ENCODE data around the gene ACBD3. TPM values are rescaled to one million over a fixed set of nuclear protein-coding genes. Genes with fewer than 3 reads are reported as not detected.

ACBD3 gene
- total RNA-seq, 5 donors from 2014 or later (not counting 1 experiment from before 2014, with no cell fraction given): 21.7 to 26.2 (median 22.5) TPM

DNA sequence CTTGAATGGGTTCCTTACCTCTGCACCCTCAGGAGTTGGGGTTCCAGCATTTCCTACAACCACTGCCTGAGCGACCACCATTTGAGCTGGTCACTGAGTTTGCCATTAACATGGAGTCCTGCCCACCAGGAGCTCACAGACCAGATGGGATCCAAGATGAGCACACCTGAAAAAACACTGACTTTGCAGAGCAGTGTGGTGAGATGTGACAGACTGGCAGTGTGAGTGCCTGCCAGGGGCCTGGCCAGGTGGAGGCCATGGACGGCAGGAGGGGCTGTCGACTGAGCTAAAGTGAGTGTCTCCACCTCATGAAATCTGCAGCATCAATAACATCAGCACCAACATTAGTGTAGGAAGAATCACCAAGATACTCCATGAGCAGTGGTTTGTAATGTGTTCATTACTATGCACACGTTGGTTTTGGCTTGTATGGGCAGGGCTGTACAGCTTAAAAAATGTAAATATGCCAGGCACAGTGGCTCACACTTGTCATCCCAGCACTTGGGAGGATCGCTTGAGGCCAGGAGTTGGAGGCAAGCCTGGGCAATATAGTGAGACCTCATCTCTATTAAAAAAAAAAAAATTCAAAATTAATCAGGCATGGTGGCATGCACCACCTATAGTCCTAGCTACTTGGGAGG, 24.8 kb upstream of the ACBD3 start:
- Histone ChIP-seq H3K4me3 (ENCODE audit: control insufficient read depth in 1 of 2, extremely low read depth in 1 of 2, low read length in 1 of 2) (no peak overlapping the region), H3K27me3 (replicated peaks in 1 of 2; ENCODE audit: control insufficient read depth in 2 of 2, extremely low read depth in 1 of 2, insufficient read depth in 2 of 2, low read length in 1 of 2) (no peaks in the 10 kb centered on the region), H3K27ac (ENCODE audit: low read length) (no peak overlapping the region), H3K9me3 (no peaks in the 10 kb centered on the region), H3K36me3 (ENCODE audit: control insufficient read depth in 2 of 2, extremely low read depth in 1 of 2, insufficient read depth in 1 of 2, low read length in 1 of 2) (no peaks in the 10 kb centered on the region), H3K4me1 (ENCODE audit: control insufficient read depth in 1 of 2, extremely low read depth in 1 of 2, insufficient read depth in 2 of 2, low read length in 2 of 2) (no peaks in the 10 kb centered on the region)
- Mint-ChIP-seq H3K4me3 (no peak overlapping the region), H3K27ac (no peak overlapping the region), H3K36me3 (no peaks in the 10 kb centered on the region), H3K27me3 (no peaks in the 10 kb centered on the region), H3K9me3 (no peaks in the 10 kb centered on the region), H3K4me1 (no peaks in the 10 kb centered on the region)
- POLR2A ChIA-PET: interaction anchor here in 1 of 2 donors (0.7 kb wide), 1 partner anchor 713 kb away, joined by 3 read pairs; no protein-coding TSS in a partner anchor
- ATAC-seq (replicated peaks in 1 of 4): no peak
- CTCF ChIA-PET: interaction anchor here in 1 of 2 donors (0.5 kb wide), 1 partner anchor 225 kb away, joined by 4 read pairs; no protein-coding TSS in a partner anchor
- WGBS (ENCODE audit: insufficient coverage): 67% methylated on average over 1 of the region's 5 CpGs
- DNase-seq: no peak

DNA sequence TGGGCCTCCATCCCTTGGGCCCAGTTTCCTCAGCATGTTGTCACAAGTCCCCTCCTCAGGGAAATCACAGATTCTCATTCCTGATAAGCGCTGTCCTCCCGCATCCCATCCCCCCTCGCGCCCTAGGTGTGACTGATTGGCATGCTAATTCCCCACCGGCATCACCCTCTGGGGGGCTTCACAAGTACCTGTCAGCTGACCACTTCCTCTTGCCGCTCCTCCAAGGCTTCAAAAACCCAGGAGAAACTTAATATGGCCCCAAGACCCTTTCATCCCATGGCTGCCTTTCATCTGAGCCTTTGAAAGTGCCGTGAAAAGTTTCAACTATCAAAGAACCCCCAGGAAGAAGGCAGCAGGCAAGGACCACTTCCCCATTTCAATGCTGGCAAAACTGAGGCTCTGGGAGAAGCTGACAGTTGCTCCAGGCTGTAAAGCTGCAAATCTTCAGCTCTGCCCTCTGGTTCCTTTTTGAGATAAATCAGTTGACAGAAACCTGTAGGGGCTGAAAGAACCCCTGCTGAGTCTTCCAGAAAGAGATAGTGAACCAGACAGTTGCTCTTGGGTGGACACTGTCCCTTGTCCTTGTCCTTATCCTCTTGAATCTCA, 24.1 kb upstream of the ACBD3 start:
- no peak overlapping the region for H3K4me3 Mint-ChIP-seq
- no peaks in the 10 kb centered on the region for H3K27me3 Mint-ChIP-seq
- Histone ChIP-seq H3K27me3 (replicated peaks in 1 of 2; ENCODE audit: control insufficient read depth in 2 of 2, extremely low read depth in 1 of 2, insufficient read depth in 2 of 2, low read length in 1 of 2) (no peaks in the 10 kb centered on the region), H3K4me3 (ENCODE audit: control insufficient read depth in 1 of 2, extremely low read depth in 1 of 2, low read length in 1 of 2) (no peak overlapping the region), H3K36me3 (ENCODE audit: control insufficient read depth in 2 of 2, extremely low read depth in 1 of 2, insufficient read depth in 1 of 2, low read length in 1 of 2) (no peaks in the 10 kb centered on the region), H3K4me1 (ENCODE audit: control insufficient read depth in 1 of 2, extremely low read depth in 1 of 2, insufficient read depth in 2 of 2, low read length in 2 of 2) (no peaks in the 10 kb centered on the region), H3K27ac (ENCODE audit: low read length) (no peak overlapping the region), H3K9me3 (no peaks in the 10 kb centered on the region)
- DNase-seq (no peak), ATAC-seq (replicated peaks in 1 of 4) (no peak)
- no peaks in the 10 kb centered on the region for H3K9me3 Mint-ChIP-seq
- WGBS (ENCODE audit: insufficient coverage): 77% methylated on average over 7 of the region's 7 CpGs
- ChIA-PET CTCF (no interaction called here), POLR2A (no interaction called here)
- no peaks in the 10 kb centered on the region for H3K36me3 Mint-ChIP-seq
- no peaks in the 10 kb centered on the region for H3K4me1 Mint-ChIP-seq
- no peak overlapping the region for H3K27ac Mint-ChIP-seq

DNA sequence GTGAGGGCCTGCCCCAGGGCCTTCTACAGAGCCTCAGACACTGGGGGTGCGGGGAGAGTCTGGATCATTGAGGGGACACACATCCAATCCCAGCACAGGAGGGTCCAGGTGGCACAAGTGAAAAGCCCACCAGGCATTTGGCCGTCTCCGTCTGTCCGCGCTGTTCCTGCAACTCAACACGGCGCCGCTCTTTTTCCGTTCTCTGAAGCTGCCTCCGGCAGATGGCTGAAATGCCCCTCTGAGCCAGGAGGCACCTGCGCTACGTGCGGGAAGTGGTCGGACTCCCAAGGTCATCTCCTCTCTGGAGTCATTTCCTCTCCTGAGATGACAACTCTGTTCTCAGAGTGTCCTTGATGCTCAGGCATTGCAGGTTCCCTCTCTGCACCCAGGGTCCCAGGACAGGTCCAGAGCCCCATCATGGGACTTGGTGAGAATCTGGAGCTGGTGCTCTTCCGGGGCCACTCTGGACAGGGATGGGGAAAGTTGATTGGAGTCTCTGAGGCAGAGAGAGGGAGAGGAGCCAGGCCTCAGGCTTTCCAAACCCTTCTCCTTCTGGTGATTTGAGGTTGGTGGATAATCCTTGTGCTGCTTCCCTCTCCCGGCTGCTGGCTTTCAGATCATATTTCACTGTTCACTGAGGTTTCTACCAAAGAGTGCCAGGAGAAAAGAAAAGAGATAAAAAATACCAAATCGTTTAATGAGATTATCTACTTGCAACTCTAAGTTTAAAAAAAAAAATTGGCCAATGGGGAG, 22.9 kb upstream of the ACBD3 start:
- H3K4me3 ChIP-seq (ENCODE audit: control insufficient read depth in 1 of 2, extremely low read depth in 1 of 2, low read length in 1 of 2): no peak overlapping the region
- POLR2A ChIA-PET: no interaction called here
- Mint-ChIP-seq H3K36me3 (no peaks in the 10 kb centered on the region), H3K27ac (no peak overlapping the region), H3K4me1 (no peaks in the 10 kb centered on the region), H3K27me3 (no peaks in the 10 kb centered on the region), H3K4me3 (no peak overlapping the region), H3K9me3 (no peaks in the 10 kb centered on the region)
- no peaks in the 10 kb centered on the region for H3K36me3 ChIP-seq (ENCODE audit: control insufficient read depth in 2 of 2, extremely low read depth in 1 of 2, insufficient read depth in 1 of 2, low read length in 1 of 2)
- no peak for ATAC-seq (replicated peaks in 1 of 4)
- H3K27ac ChIP-seq (ENCODE audit: low read length): no peak overlapping the region
- no peak for DNase-seq
- CTCF ChIA-PET: no interaction called here
- H3K9me3 ChIP-seq: no peaks in the 10 kb centered on the region
- WGBS (ENCODE audit: insufficient coverage): 91% methylated on average over 10 of the region's 17 CpGs
- H3K4me1 ChIP-seq (ENCODE audit: control insufficient read depth in 1 of 2, extremely low read depth in 1 of 2, insufficient read depth in 2 of 2, low read length in 2 of 2): no peaks in the 10 kb centered on the region
- peaks cover 0 to 6% of the 10 kb centered on the region in 2 experiments for H3K27me3 ChIP-seq (replicated peaks in 1 of 2; ENCODE audit: control insufficient read depth in 2 of 2, extremely low read depth in 1 of 2, insufficient read depth in 2 of 2, low read length in 1 of 2)

DNA sequence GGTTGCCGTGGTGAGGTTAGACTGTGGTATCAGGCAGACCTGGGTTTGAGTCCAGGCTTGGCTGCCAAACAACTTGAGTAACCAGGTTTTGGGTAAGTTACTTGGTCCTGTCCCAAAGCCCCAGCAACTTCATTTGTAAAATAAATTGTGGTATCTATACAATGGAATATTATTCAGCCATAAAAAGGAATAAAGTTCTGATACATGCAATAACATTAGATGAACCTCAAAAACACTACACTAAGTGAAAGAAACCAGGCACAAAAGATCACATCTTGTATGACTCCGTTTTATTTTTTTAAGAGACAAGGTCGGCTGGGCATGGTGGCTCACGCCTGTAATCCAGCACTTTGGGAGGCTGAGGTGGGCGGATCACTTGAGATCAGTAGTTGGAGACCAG, 20.5 kb upstream of the ACBD3 start:
- POLR2A ChIA-PET: no interaction called here
- Histone ChIP-seq H3K4me1 (ENCODE audit: control insufficient read depth in 1 of 2, extremely low read depth in 1 of 2, insufficient read depth in 2 of 2, low read length in 2 of 2) (no peaks in the 10 kb centered on the region), H3K36me3 (ENCODE audit: control insufficient read depth in 2 of 2, extremely low read depth in 1 of 2, insufficient read depth in 1 of 2, low read length in 1 of 2) (no peaks in the 10 kb centered on the region), H3K27ac (ENCODE audit: low read length) (no peak overlapping the region), H3K4me3 (ENCODE audit: control insufficient read depth in 1 of 2, extremely low read depth in 1 of 2, low read length in 1 of 2) (no peak overlapping the region), H3K9me3 (no peaks in the 10 kb centered on the region), H3K27me3 (replicated peaks in 1 of 2; ENCODE audit: control insufficient read depth in 2 of 2, extremely low read depth in 1 of 2, insufficient read depth in 2 of 2, low read length in 1 of 2) (peaks cover 0 to 6% of the 10 kb centered on the region in 2 experiments)
- CTCF ChIA-PET: interaction anchor here in 1 of 2 donors (0.6 kb wide), 1 partner anchor 9 kb away, joined by 4 read pairs; no protein-coding TSS in a partner anchor
- no peaks in the 10 kb centered on the region for H3K36me3 Mint-ChIP-seq
- H3K27me3 Mint-ChIP-seq: peaks cover 4 to 7% of the 10 kb centered on the region in 2 donors
- H3K4me1 Mint-ChIP-seq: no peaks in the 10 kb centered on the region
- ATAC-seq (replicated peaks in 1 of 4): no peak
- no peaks in the 10 kb centered on the region for H3K9me3 Mint-ChIP-seq
- DNase-seq: no peak
- H3K27ac Mint-ChIP-seq: no peak overlapping the region
- 83% methylated on average over 1 of the region's 5 CpGs for WGBS (ENCODE audit: insufficient coverage)
- H3K4me3 Mint-ChIP-seq: no peak overlapping the region

DNA sequence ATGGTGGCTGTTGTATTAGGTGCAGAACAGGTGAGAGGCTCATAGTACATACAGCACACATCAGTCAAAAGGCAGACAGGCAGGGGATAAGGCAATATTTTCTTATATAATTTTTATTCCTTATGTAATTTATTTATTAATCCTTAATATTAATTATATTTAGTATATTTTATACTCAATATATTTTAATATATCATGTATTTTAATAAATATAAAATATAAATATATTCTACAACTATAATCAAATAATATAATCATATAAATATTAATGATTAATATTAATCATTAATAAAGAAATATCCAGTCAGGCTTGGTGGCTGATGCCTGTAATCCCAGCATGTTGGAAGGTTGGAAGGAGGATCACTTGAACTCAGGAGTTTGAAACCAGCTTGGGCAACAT, 17.7 kb upstream of the ACBD3 start:
- Histone ChIP-seq H3K4me1 (ENCODE audit: control insufficient read depth in 1 of 2, extremely low read depth in 1 of 2, insufficient read depth in 2 of 2, low read length in 2 of 2) (no peaks in the 10 kb centered on the region), H3K4me3 (ENCODE audit: control insufficient read depth in 1 of 2, extremely low read depth in 1 of 2, low read length in 1 of 2) (no peak overlapping the region), H3K27ac (ENCODE audit: low read length) (no peak overlapping the region), H3K27me3 (replicated peaks in 1 of 2; ENCODE audit: control insufficient read depth in 2 of 2, extremely low read depth in 1 of 2, insufficient read depth in 2 of 2, low read length in 1 of 2) (peaks cover 0 to 6% of the 10 kb centered on the region in 2 experiments), H3K9me3 (no peaks in the 10 kb centered on the region), H3K36me3 (ENCODE audit: control insufficient read depth in 2 of 2, extremely low read depth in 1 of 2, insufficient read depth in 1 of 2, low read length in 1 of 2) (no peaks in the 10 kb centered on the region)
- Mint-ChIP-seq H3K36me3 (no peaks in the 10 kb centered on the region), H3K9me3 (no peaks in the 10 kb centered on the region), H3K27ac (no peak overlapping the region), H3K4me3 (no peak overlapping the region), H3K4me1 (no peaks in the 10 kb centered on the region), H3K27me3 (peaks cover 4 to 15% of the 10 kb centered on the region in 2 donors)
- POLR2A ChIA-PET: no interaction called here
- ATAC-seq (replicated peaks in 1 of 4): no peak
- CTCF ChIA-PET: no interaction called here
- DNase-seq: no peak

DNA sequence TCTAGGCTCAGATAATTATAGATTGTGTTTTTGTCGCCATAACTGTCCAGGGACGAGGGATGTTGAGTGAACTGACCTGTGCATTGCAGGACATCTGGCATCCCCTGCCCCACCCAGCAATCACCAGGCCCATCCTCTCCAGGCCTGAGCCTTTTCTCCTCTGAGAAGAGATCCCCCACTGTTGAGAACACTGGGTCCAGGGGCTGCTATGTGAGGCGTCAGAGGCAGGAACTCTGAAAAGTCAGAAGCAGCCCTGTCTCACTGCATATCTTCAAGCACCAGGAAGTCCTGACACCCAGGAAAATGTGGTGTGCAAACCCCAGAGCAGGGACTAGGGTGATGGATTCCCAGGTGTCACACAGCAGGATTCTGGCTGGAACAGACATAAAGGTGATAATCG, 17.1 kb upstream of the ACBD3 start:
- H3K27ac Mint-ChIP-seq: no peak overlapping the region

More for the DNA sequence above, 17.1 kb upstream of the ACBD3 start:
- Mint-ChIP-seq H3K4me1 (no peaks in the 10 kb centered on the region), H3K4me3 (no peak overlapping the region), H3K27me3 (peaks cover 4 to 15% of the 10 kb centered on the region in 2 donors), H3K9me3 (no peaks in the 10 kb centered on the region), H3K36me3 (no peaks in the 10 kb centered on the region)
- Histone ChIP-seq H3K36me3 (ENCODE audit: control insufficient read depth in 2 of 2, extremely low read depth in 1 of 2, insufficient read depth in 1 of 2, low read length in 1 of 2) (no peaks in the 10 kb centered on the region), H3K27me3 (replicated peaks in 1 of 2; ENCODE audit: control insufficient read depth in 2 of 2, extremely low read depth in 1 of 2, insufficient read depth in 2 of 2, low read length in 1 of 2) (peaks cover 0 to 9% of the 10 kb centered on the region in 2 experiments), H3K9me3 (no peaks in the 10 kb centered on the region), H3K4me3 (ENCODE audit: control insufficient read depth in 1 of 2, extremely low read depth in 1 of 2, low read length in 1 of 2) (no peak overlapping the region), H3K27ac (ENCODE audit: low read length) (no peak overlapping the region), H3K4me1 (ENCODE audit: control insufficient read depth in 1 of 2, extremely low read depth in 1 of 2, insufficient read depth in 2 of 2, low read length in 2 of 2) (no peaks in the 10 kb centered on the region)
- CTCF ChIA-PET: no interaction called here
- ATAC-seq (replicated peaks in 1 of 4) (no peak), DNase-seq (no peak)
- POLR2A ChIA-PET: no interaction called here
- no CpG with 5 or more reads among the region's 4 CpGs for WGBS (ENCODE audit: insufficient coverage)
